Fibroblast of lung (primary cell): ENCODE results near the gene STAT4. TPM values are rescaled to one million over a fixed set of nuclear protein-coding genes. Genes with fewer than 3 reads are reported as not detected.

Source experiments
- DNase-seq, 2 donors: peaks; one replicate each; pipeline versions ENCODE4 v3.0.0 to v3.0.0-alpha.2; 2010; ENCODE audit warnings: low read depth in 2 of 2
- H2AFZ ChIP-seq: 2 replicates; pipeline ENCODE4 v1.5.1; 2012; ENCODE audit warnings: low read length, control low read depth, inconsistent platforms
- H3K27ac ChIP-seq: 2 replicates; pipeline ENCODE4 v1.5.1; 2011; ENCODE audit warnings: low read length, control low read depth; ENCODE audit not compliant: insufficient read depth
- H3K27me3 ChIP-seq: 2 replicates; pipeline ENCODE4 v1.5.1; 2011; ENCODE audit warnings: mild to moderate bottlenecking, low read length; ENCODE audit not compliant: control insufficient read depth, insufficient read depth
- H3K36me3 ChIP-seq: 2 replicates; pipeline ENCODE4 v1.5.1; 2011; ENCODE audit warnings: low read length; ENCODE audit not compliant: control insufficient read depth, insufficient read depth
- H3K4me1 ChIP-seq: 2 replicates; pipeline ENCODE4 v1.5.1; 2011; ENCODE audit warnings: low read length; ENCODE audit not compliant: control insufficient read depth, insufficient read depth; ENCODE audit errors: extremely low read depth
- H3K4me2 ChIP-seq: 2 replicates; pipeline ENCODE4 v1.5.1; 2011; ENCODE audit warnings: low read length, control low read depth; ENCODE audit not compliant: insufficient read depth; ENCODE audit errors: extremely low read depth
- H3K4me3 ChIP-seq, 4 experiments: fragments of 200-600 bp in 1 of 4; sonication (generic) in 1 of 4; replicated peaks in 1 of 4; 2 replicates each; pipeline ENCODE4 v1.5.1; 2011 to 2016; ENCODE audit warnings: low read length in 4 of 4, low read depth in 3 of 4, mild to moderate bottlenecking in 3 of 4, control low read depth in 2 of 4, inconsistent platforms in 1 of 4, mixed read lengths in 1 of 4; ENCODE audit not compliant: insufficient read depth in 1 of 4; ENCODE audit errors: control extremely low read depth in 1 of 4
- H3K79me2 ChIP-seq: 2 replicates; pipeline ENCODE4 v1.5.1; 2012; ENCODE audit warnings: mild to moderate bottlenecking, low read length, inconsistent platforms; ENCODE audit not compliant: control insufficient read depth, insufficient read depth
- H3K9ac ChIP-seq: 2 replicates; pipeline ENCODE4 v1.5.1; 2011; ENCODE audit warnings: mild to moderate bottlenecking, low read length, control low read depth; ENCODE audit not compliant: insufficient read depth
- H3K9me3 ChIP-seq: 2 replicates; pipeline ENCODE4 v1.5.1; 2012; ENCODE audit warnings: low read depth, low read length; ENCODE audit not compliant: control insufficient read depth, insufficient read depth
- H4K20me1 ChIP-seq: 2 replicates; pipeline ENCODE4 v1.5.1; 2011; ENCODE audit warnings: low read length; ENCODE audit not compliant: control insufficient read depth, insufficient read depth; ENCODE audit errors: extremely low read depth
- EZH2 ChIP-seq: IDR thresholded peaks from 2 replicates; pipeline ENCODE4 v1.5.1; 2012; ENCODE audit warnings: low read length, control low read depth, mild to moderate bottlenecking; ENCODE audit errors: missing control alignments
- polyA plus RNA-seq, 2 donors: library from polyadenylated mRNA; depleted of rRNA in 1 of 2; stranded (reverse) in 1 of 2; unstranded in 1 of 2; fragments of >200 nt; gene quantifications; 2 replicates each; pipeline ENCODE4 v1.2.1, GENCODE V29; 2011 to 2012; ENCODE audit warnings: missing spikeins in 1 of 2
- total RNA-seq: library from RNA; depleted of rRNA; stranded (reverse); fragments of >200 nt; gene quantifications from 2 replicates; pipeline ENCODE4 v1.2.1, GENCODE V29; 2014
- TF ChIP-seq, protein P1 (sequence below), 2 donors: IDR thresholded peaks in 1 of 2; conservative IDR thresholded peaks in 1 of 2; 1 replicate in 1 of 2; 2 replicates in 1 of 2; pipeline ENCODE4 v1.5.1; 2011 to 2012; ENCODE audit warnings: low read length in 2 of 2, control low read depth in 1 of 2, inconsistent platforms in 1 of 2, low read depth in 1 of 2, mild to moderate bottlenecking in 1 of 2

The STAT4 gene
- total and polyA plus RNA-seq, 2 donors (not counting 1 experiment from before 2014, with no cell fraction given), result 0.66 to 1.2 TPM

DNA sequence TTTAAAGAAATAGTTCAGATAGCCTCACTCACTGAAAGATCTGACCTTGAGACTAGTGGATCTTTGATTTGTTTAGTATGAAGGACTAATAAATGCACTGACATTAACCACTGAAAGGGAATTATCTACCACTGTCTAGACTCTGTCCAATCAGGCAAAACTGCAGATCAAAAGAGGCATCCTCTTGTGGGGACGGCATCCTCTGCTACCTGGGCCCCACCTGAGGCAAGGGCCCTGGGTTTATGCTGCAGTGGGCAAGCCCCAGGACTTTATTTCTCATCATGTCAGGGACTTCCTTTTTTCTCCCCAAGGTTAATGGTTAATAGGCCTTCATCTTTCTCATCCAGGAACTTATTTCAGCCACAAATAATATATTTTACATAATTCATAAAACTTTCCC, 169.1 kb downstream of the STAT4 start:
- H3K36me3 ChIP-seq, result peaks cover 30% of the 10 kb centered on the region
- H3K27me3 ChIP-seq, result no peaks in the 10 kb centered on the region
- H3K9me3 ChIP-seq, result no peaks in the 10 kb centered on the region
- no peak overlapping the region for H3K9ac ChIP-seq
- H3K79me2 ChIP-seq, result no peaks in the 10 kb centered on the region
- TF ChIP-seq, protein P1, sequence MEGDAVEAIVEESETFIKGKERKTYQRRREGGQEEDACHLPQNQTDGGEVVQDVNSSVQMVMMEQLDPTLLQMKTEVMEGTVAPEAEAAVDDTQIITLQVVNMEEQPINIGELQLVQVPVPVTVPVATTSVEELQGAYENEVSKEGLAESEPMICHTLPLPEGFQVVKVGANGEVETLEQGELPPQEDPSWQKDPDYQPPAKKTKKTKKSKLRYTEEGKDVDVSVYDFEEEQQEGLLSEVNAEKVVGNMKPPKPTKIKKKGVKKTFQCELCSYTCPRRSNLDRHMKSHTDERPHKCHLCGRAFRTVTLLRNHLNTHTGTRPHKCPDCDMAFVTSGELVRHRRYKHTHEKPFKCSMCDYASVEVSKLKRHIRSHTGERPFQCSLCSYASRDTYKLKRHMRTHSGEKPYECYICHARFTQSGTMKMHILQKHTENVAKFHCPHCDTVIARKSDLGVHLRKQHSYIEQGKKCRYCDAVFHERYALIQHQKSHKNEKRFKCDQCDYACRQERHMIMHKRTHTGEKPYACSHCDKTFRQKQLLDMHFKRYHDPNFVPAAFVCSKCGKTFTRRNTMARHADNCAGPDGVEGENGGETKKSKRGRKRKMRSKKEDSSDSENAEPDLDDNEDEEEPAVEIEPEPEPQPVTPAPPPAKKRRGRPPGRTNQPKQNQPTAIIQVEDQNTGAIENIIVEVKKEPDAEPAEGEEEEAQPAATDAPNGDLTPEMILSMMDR (conservative IDR thresholded peaks at IDR 0.05 in 1 of 2, IDR thresholded peaks at IDR 0.05 in 1 of 2; ENCODE audit: low read depth in 1 of 2, low read length in 2 of 2), result no peak
- TF ChIP-seq EZH2, result no peak
- H3K4me2 ChIP-seq, result no peak overlapping the region
- H3K4me3 ChIP-seq, result no peak overlapping the region
- no peak for DNase-seq
- H3K27ac ChIP-seq, result no peak overlapping the region
- no peaks in the 10 kb centered on the region for H4K20me1 ChIP-seq
- H3K4me1 ChIP-seq, result peaks cover 2% of the 10 kb centered on the region
- no peak overlapping the region for H2AFZ ChIP-seq

DNA sequence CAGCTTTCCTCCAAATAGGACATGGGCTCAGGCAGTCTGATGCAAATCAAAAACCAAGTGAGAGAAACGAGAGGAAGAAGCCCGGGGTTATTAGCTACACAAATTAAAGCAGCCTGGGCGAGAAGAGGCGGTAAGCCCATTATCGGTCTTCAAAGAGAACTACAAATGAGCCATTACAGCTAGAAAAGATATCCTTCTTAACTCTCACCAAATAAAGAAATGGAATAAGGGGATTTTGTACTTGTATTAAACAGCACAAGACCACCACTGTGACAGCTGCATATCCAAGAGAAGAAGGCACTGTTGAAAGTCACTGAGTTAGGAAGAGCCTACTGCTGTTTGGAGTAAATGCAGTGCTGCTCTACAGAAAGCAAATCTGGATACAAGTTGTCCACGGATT, 169.5 kb downstream of the STAT4 start:
- H3K27ac ChIP-seq, result no peak overlapping the region
- peaks cover 2% of the 10 kb centered on the region for H3K4me1 ChIP-seq

DNA sequence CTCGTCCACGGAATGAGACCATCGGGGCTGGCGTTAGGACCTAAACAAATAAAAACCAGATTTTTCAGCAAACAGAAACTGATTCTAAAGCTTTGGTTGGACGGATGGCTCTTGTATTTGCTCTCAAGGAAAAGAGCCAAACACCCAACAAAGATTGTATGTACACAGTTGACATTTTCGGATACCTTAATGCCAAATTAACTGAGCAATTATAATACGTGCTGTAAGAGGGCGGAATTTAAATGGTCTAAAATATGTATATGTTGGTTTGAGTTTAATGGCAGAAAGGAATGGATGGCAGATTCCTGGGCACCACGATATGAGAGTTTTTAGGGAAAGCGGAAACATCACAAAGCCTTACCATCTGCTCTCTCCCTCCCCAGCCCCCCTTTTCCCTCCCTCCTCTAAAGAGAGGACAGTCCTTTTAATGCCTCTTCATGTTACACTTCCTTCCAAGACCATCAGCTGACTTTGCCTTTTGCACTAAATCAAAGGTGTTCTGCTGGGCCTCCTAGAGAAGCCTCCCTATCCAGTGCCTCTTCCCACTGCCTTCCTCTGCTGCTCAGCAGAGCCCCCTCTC, 170.1 kb downstream of the STAT4 start:
- H3K27me3 ChIP-seq, result no peaks in the 10 kb centered on the region
- no peak overlapping the region for H3K4me2 ChIP-seq
- H3K27ac ChIP-seq, result no peak overlapping the region
- no peak overlapping the region for H3K9ac ChIP-seq
- H2AFZ ChIP-seq, result no peak overlapping the region
- H4K20me1 ChIP-seq, result no peaks in the 10 kb centered on the region
- H3K4me1 ChIP-seq, result peaks cover 2% of the 10 kb centered on the region
- no peaks in the 10 kb centered on the region for H3K9me3 ChIP-seq
- TF ChIP-seq, protein P1 (conservative IDR thresholded peaks at IDR 0.05 in 1 of 2, IDR thresholded peaks at IDR 0.05 in 1 of 2; ENCODE audit: low read depth in 1 of 2, low read length in 2 of 2), result no peak
- no peak for TF ChIP-seq EZH2
- H3K36me3 ChIP-seq, result peaks cover 34% of the 10 kb centered on the region
- no peaks in the 10 kb centered on the region for H3K79me2 ChIP-seq
- no peak for DNase-seq
- no peak overlapping the region for H3K4me3 ChIP-seq

More for the DNA sequence above, 169.5 kb downstream of the STAT4 start:
- H3K9me3 ChIP-seq, result no peaks in the 10 kb centered on the region
- H3K4me3 ChIP-seq, result no peak overlapping the region
- H3K36me3 ChIP-seq, result peaks cover 32% of the 10 kb centered on the region
- H3K4me2 ChIP-seq, result no peak overlapping the region
- TF ChIP-seq, protein P1 (conservative IDR thresholded peaks at IDR 0.05 in 1 of 2, IDR thresholded peaks at IDR 0.05 in 1 of 2; ENCODE audit: low read depth in 1 of 2, low read length in 2 of 2), result no peak
- TF ChIP-seq EZH2, result no peak
- H3K27me3 ChIP-seq, result no peaks in the 10 kb centered on the region
- no peaks in the 10 kb centered on the region for H3K79me2 ChIP-seq
- H2AFZ ChIP-seq, result no peak overlapping the region
- DNase-seq, result no peak
- no peak overlapping the region for H3K9ac ChIP-seq
- no peaks in the 10 kb centered on the region for H4K20me1 ChIP-seq
